GM13976 (cell line): ENCODE results near the gene PEPD.

ENCODE experiments used
- DNase-seq: peaks from one replicate; pipeline ENCODE4 v3.0.0; 2012; ENCODE audit warnings: low spot score
- CTCF ChIP-seq: IDR thresholded peaks from 2 replicates; pipeline ENCODE4 v1.5.1; 2012; ENCODE audit warnings: borderline replicate concordance, mild to moderate bottlenecking; ENCODE audit not compliant: insufficient read depth; ENCODE audit errors: extremely low read depth, missing control alignments, control extremely low read depth
- in situ Hi-C: fragments of 300-500 bp; cut with MboI; formaldehyde crosslinking; loops from one replicate; pipeline ENCODE4 v1.12.0; 2022; ENCODE audit warnings: low sequenced_read_pairs, mixed read lengths, inconsistent platforms; ENCODE audit not compliant: unreplicated experiment

PEPD gene

GRCh38 chr19:33510462-33511194 lies 11.0 kb downstream of the PEPD start:
- in situ Hi-C loops: no loop called here
- DNase-seq: no peak
- no peak for TF ChIP-seq CTCF

GRCh38 chr19:33509774-33510173 lies 11.8 kb downstream of the PEPD start:
- no peak for DNase-seq
- TF ChIP-seq CTCF: no peak
- in situ Hi-C loops: no loop called here

- no peak for TF ChIP-seq CTCF
- no peak for DNase-seq
Observed at GRCh38 chr19:33508941-33509614, 12.5 kb downstream of the PEPD start.

GRCh38 chr19:33508431-33508830 lies 13.2 kb downstream of the PEPD start:
- TF ChIP-seq CTCF: no peak
- no peak for DNase-seq
- in situ Hi-C loops: no loop called here

More at GRCh38 chr19:33508941-33509614, 12.5 kb downstream of the PEPD start:
- in situ Hi-C loops: no loop called here

GRCh38 chr19:33508009-33508408 lies 13.6 kb downstream of the PEPD start:
- TF ChIP-seq CTCF: no peak
- in situ Hi-C loops: no loop called here
- no peak for DNase-seq

- TF ChIP-seq CTCF: no peak
- in situ Hi-C loops: no loop called here
- DNase-seq: no peak
Observed at GRCh38 chr19:33507021-33507956, 14.3 kb downstream of the PEPD start.
